Right cardiac atrium (tissue), 5 donors: ENCODE results near the gene SELENOP. TPM values are rescaled to one million over a fixed set of nuclear protein-coding genes. Genes with fewer than 3 reads are reported as not detected.

Experiments
- ATAC-seq, 2 donors: fragments of 200-7000 bp; cut with Tn5 transposase; one replicate each; pipeline versions ENCODE4 v1.8.0 to v1.9.1; 2020; ENCODE audit warnings: moderate library complexity in 2 of 2, mild to moderate bottlenecking in 1 of 2
- DNase-seq, 3 donors: peaks; one replicate each; pipeline ENCODE4 v3.0.0-alpha.2; 2020
- H3K27ac ChIP-seq: one replicate; pipeline ENCODE4 v1.5.1; 2013; ENCODE audit warnings: mild to moderate bottlenecking, low read length, control low read depth, moderate library complexity
- H3K27me3 ChIP-seq: one replicate; pipeline ENCODE4 v1.6.1; 2013; ENCODE audit not compliant: control insufficient read depth, insufficient read depth
- H3K4me1 ChIP-seq: one replicate; pipeline ENCODE4 v1.6.1; 2013; ENCODE audit warnings: low read length; ENCODE audit not compliant: control insufficient read depth, insufficient read depth
- H3K4me3 ChIP-seq: one replicate; pipeline ENCODE4 v1.5.1; 2013; ENCODE audit warnings: low read length, control low read depth
- H3K9me3 ChIP-seq: one replicate; pipeline ENCODE4 v1.6.1; 2013; ENCODE audit warnings: low read length; ENCODE audit not compliant: control insufficient read depth
- WGBS: extraction: QIAGEN DNeasy Blood & Tissue Kit; methylation state at CpG from one replicate; pipeline ENCODE4 v1.1.7; 2013; 5-methylcytosine and 5-hydroxymethylcytosine counted together
- intact Hi-C, 4 donors: fragments of 100-400 bp; cut with DNase I; formaldehyde crosslinking; loops; one replicate each; pipeline versions ENCODE4 v1.11.0 to v1.14.0; 2022 to 2023
- polyA plus RNA-seq: library from polyadenylated mRNA; stranded (reverse); fragments of 200-250 nt; gene quantifications from one replicate; pipeline ENCODE4 v1.2.3, GENCODE V29; 2013
- total RNA-seq, 4 donors: library from RNA; stranded (reverse); fragmentation: NEBNext Ultra II Directional; extraction: Animal tissue kit (Norgen Biotek cat#: 25700); gene quantifications; one replicate each; pipeline ENCODE4 v1.2.1, GENCODE V29; 2021
- donor health status: healthy with polysubstance abuse.
- donor health status: DM: no; HTN: yes; CAD: no.
- donor health status: DM: no; HTN: no; CAD: no.
- donor health status: DM: no; HTN: yes; CAD: no; lungs with severe emphysema.
- donor health status: DM: yes; HTN: yes; CAD: no.

SELENOP gene
- total and polyA plus RNA-seq, 5 donors: 78.8 to 260 (median 213) TPM

GRCh38 chr5:42761791-42762190 is 49.9 kb downstream of the SELENOP start:
- intact Hi-C loops: loop anchor here in 3 of 4 donors (10.0 kb wide), 2 partner anchors 757 to 907 kb away; no protein-coding TSS in a partner anchor
- Histone ChIP-seq H3K4me1 (no peaks in the 10 kb centered on the region), H3K27ac (no peak overlapping the region), H3K4me3 (no peak overlapping the region), H3K9me3 (no peaks in the 10 kb centered on the region), H3K27me3 (no peaks in the 10 kb centered on the region)
- ATAC-seq: no peak
- WGBS: 98% methylated on average over 1 of the region's 1 CpG
- DNase-seq: no peak

GRCh38 chr5:42760426-42760825 is 51.3 kb downstream of the SELENOP start:
- H3K27me3 ChIP-seq: no peaks in the 10 kb centered on the region
- H3K4me3 ChIP-seq: no peak overlapping the region
- no peaks in the 10 kb centered on the region for H3K9me3 ChIP-seq
- WGBS: 90% methylated on average over 4 of the region's 4 CpGs
- intact Hi-C loops: loop anchor here in 3 of 4 donors (10.0 kb wide), 2 partner anchors 756 to 906 kb away; no protein-coding TSS in a partner anchor
- no peak for ATAC-seq
- DNase-seq: no peak
- H3K27ac ChIP-seq: no peak overlapping the region
- H3K4me1 ChIP-seq: no peaks in the 10 kb centered on the region

- intact Hi-C loops: no loop called here
- no peak overlapping the region for H3K27ac ChIP-seq
- no peak for ATAC-seq
- H3K9me3 ChIP-seq: no peaks in the 10 kb centered on the region
- 96% methylated on average over 2 of the region's 2 CpGs for whole genome bisulfite sequencing
- H3K4me1 ChIP-seq: no peaks in the 10 kb centered on the region
- H3K27me3 ChIP-seq: no peaks in the 10 kb centered on the region
- no peak for DNase-seq
- no peak overlapping the region for H3K4me3 ChIP-seq
Observed at GRCh38 chr5:42759456-42759855, 52.2 kb downstream of the SELENOP start.

GRCh38 chr5:42756606-42757601 is 54.8 kb downstream of the SELENOP start, which contains the start of gene CCDC152:
Gene CCDC152 (plus strand): TSS chr5:42756818. CDS start chr5:42759122, 2,304 bp downstream.
- no peak within 1 kb of the TSS for H3K27ac ChIP-seq
- ATAC-seq (peak; percentile 68 to 80), DNase-seq (peak; percentile 26 to 67 (median 64))
- no peaks in the 10 kb centered on the region for H3K4me1 ChIP-seq
- 18% methylated on average over 35 of the region's 35 CpGs for WGBS
- H3K27me3 ChIP-seq: no peaks in the 10 kb centered on the region
- H3K9me3 ChIP-seq: no peaks in the 10 kb centered on the region
- intact Hi-C loops: no loop called here
- H3K4me3 ChIP-seq: peak within 1 kb of the TSS; percentile 69

GRCh38 chr5:42753099-42753498 is 58.6 kb downstream of the SELENOP start:
- WGBS: 89% methylated on average over 3 of the region's 3 CpGs
- DNase-seq: no peak
- no peaks in the 10 kb centered on the region for H3K9me3 ChIP-seq
- intact Hi-C loops: no loop called here
- no peak overlapping the region for H3K27ac ChIP-seq
- H3K4me1 ChIP-seq: no peaks in the 10 kb centered on the region
- no peak overlapping the region for H3K4me3 ChIP-seq
- no peak for ATAC-seq
- no peaks in the 10 kb centered on the region for H3K27me3 ChIP-seq

- intact Hi-C loops: no loop called here
- 85% methylated on average over 5 of the region's 5 CpGs for WGBS
- no peak overlapping the region for H3K4me3 ChIP-seq
- H3K9me3 ChIP-seq: no peaks in the 10 kb centered on the region
- ATAC-seq (no peak), DNase-seq (no peak)
- no peak overlapping the region for H3K27ac ChIP-seq
- no peaks in the 10 kb centered on the region for H3K4me1 ChIP-seq
- no peaks in the 10 kb centered on the region for H3K27me3 ChIP-seq
Observed at GRCh38 chr5:42751044-42751443, 60.6 kb downstream of the SELENOP start.

GRCh38 chr5:42750507-42750906 is 61.2 kb downstream of the SELENOP start:
- intact Hi-C loops: no loop called here
- no peak for ATAC-seq
- WGBS: 92% methylated on average over 5 of the region's 5 CpGs
- no peak for DNase-seq
- H3K4me1 ChIP-seq: no peaks in the 10 kb centered on the region
- no peaks in the 10 kb centered on the region for H3K27me3 ChIP-seq
- no peaks in the 10 kb centered on the region for H3K9me3 ChIP-seq
- no peak overlapping the region for H3K27ac ChIP-seq
- H3K4me3 ChIP-seq: no peak overlapping the region

Other genes starting within 250 kb of the SELENOP start
- 1 to 10 TPM; 3.9 to 5.1 (median 4.8) TPM for gene CCDC152, start 55.1 kb downstream of the SELENOP start, total RNA-seq
- 2.9 TPM for gene CCDC152, start 55.1 kb downstream of the SELENOP start, polyA plus RNA-seq
- gene ANXA2R, start 228.4 kb upstream of the SELENOP start, total RNA-seq: 1 to 10 TPM in 3 of 4 donors, under 1 TPM in 1; 0.95 to 1.9 (median 1.4) TPM
- 1.4 TPM for gene ANXA2R, start 228.4 kb upstream of the SELENOP start, polyA plus RNA-seq